OCI-LY7 (cell line): ENCODE data around the gene CSNK1D. TPM values are rescaled to one million over a fixed set of nuclear protein-coding genes. Genes with fewer than 3 reads are reported as not detected.

Experiments
- BruUV-seq: library from RNA; stranded (reverse); fragments of 400-500 nt; replicated peaks from 2 replicates; lab custom pipeline; 2021; lab: Mats Ljungman, UMichigan
- CTCF ChIA-PET: fragments of 300-600 bp; sonication (Branson Sonifier 250); formaldehyde crosslinking; loops from one replicate; lab custom pipeline; 2022; ENCODE audit warnings: antibody characterized with exemption; ENCODE audit not compliant: unreplicated experiment; lab: Charles Lee
- POLR2A ChIA-PET: fragments of 300-600 bp; sonication (Branson Sonifier 250); formaldehyde crosslinking; loops from one replicate; lab custom pipeline; 2022; ENCODE audit warnings: antibody characterized with exemption; lab: Charles Lee
- DNase-seq: peaks from one replicate; pipeline ENCODE4 v3.0.0-alpha.2; 2015; ENCODE audit warnings: low spot score
- H2AFZ ChIP-seq: fragments of 200-600 bp; sonication (generic), shearing (Covaris generic); 2 replicates; pipeline ENCODE4 v1.6.1; 2014; ENCODE audit warnings: mild to moderate bottlenecking, antibody characterized with exemption, low read length, moderate library complexity
- H3K27ac ChIP-seq: fragments of 200-600 bp; sonication (generic); 2 replicates; pipeline ENCODE4 v1.5.1; 2014; ENCODE audit warnings: mixed run types, low read depth, mild to moderate bottlenecking, moderate library complexity, low read length, inconsistent platforms; ENCODE audit not compliant: poor library complexity, severe bottlenecking
- H3K36me3 ChIP-seq: fragments of 200-600 bp; sonication (generic); 2 replicates; pipeline ENCODE4 v1.6.1; 2014; ENCODE audit warnings: mild to moderate bottlenecking, antibody characterized with exemption, low read length, moderate library complexity, mixed read lengths; ENCODE audit not compliant: insufficient read depth
- H3K4me1 ChIP-seq: fragments of 200-600 bp; sonication (generic); 2 replicates; pipeline ENCODE4 v1.5.1; 2014; ENCODE audit warnings: mild to moderate bottlenecking, low read length; ENCODE audit not compliant: insufficient read depth, poor library complexity, severe bottlenecking
- H3K4me2 ChIP-seq: fragments of 200-600 bp; sonication (generic); 2 replicates; pipeline ENCODE4 v1.6.1; 2014; ENCODE audit warnings: mild to moderate bottlenecking, low read length
- H3K4me3 ChIP-seq: fragments of 200-600 bp; sonication (generic); 2 replicates; pipeline ENCODE4 v1.5.1; 2014; ENCODE audit warnings: mild to moderate bottlenecking, low read depth, low read length; ENCODE audit not compliant: poor library complexity, severe bottlenecking
- H3K79me2 ChIP-seq: fragments of 200-600 bp; sonication (generic); 2 replicates; pipeline ENCODE4 v1.6.1; 2016; ENCODE audit warnings: low read depth, mild to moderate bottlenecking, low read length, moderate library complexity, mixed read lengths; ENCODE audit not compliant: insufficient read depth
- H3K9me2 ChIP-seq: fragments of 200-600 bp; sonication (generic); 2 replicates; pipeline ENCODE4 v1.6.1; 2016; ENCODE audit warnings: mild to moderate bottlenecking, low read length, mixed read lengths; ENCODE audit not compliant: insufficient read depth
- H3K9me3 ChIP-seq: fragments of 200-600 bp; sonication (generic); 2 replicates; pipeline ENCODE4 v1.6.1; 2014; ENCODE audit warnings: mild to moderate bottlenecking, mixed run types, low read length, mixed read lengths
- H4K20me1 ChIP-seq: fragments of 200-600 bp; sonication (generic); 2 replicates; pipeline ENCODE4 v1.6.1; 2014; ENCODE audit warnings: mild to moderate bottlenecking, antibody characterized with exemption, low read length, moderate library complexity, mixed read lengths; ENCODE audit not compliant: insufficient read depth
- EZH2phosphoT487 ChIP-seq: fragments of 200-600 bp; sonication (generic); IDR thresholded peaks from 2 replicates; pipeline ENCODE4 v1.6.1; 2018; ENCODE audit warnings: low read depth, borderline replicate concordance, mild to moderate bottlenecking, mixed run types, antibody characterized with exemption, low read length, moderate library complexity, mixed read lengths
- intact Hi-C: fragments of 100-400 bp; cut with micrococcal nuclease; formaldehyde crosslinking; loops from one replicate; pipeline ENCODE4 v1.10.0; 2022; ENCODE audit not compliant: unreplicated experiment
- total RNA-seq, 2 experiments: library from RNA; depleted of rRNA in 1 of 2; stranded (reverse); fragments of >200 nt in 1 of 2; shearing (Covaris generic) in 1 of 2; gene quantifications; 2 replicates each; pipeline ENCODE4 v1.2.3, GENCODE V29; 2014 to 2022
- TF ChIP-seq, protein P1 (sequence below): fragments of 200-600 bp; sonication (generic); conservative IDR thresholded peaks from 2 replicates; pipeline ENCODE4 v1.5.1; 2014; ENCODE audit warnings: mild to moderate bottlenecking, antibody characterized with exemption, low read length, moderate library complexity, mixed read lengths

Gene CSNK1D
- total RNA-seq, 2 experiments from 2014 or later = 53.0 to 181 TPM

DNA sequence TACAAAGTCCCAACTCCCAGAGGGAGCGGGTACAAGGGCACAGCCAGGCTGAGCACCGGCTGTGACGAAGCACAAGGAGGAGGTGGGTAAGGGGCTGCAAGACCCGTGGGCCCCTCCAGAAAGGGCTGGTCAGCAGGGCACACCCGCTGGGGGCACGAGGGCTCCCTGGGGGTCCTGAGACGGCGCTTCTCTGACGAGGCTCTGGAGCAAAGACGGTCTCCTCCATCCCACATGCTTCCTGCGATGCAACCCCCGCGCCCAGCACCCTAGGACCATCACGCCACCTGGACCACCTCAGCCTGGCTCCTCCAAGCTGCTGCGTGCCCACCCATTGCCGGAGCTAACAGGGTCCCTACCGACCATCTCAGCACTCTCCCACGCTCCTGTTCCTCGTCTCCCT is 69.6 kb downstream of the CSNK1D start:
- POLR2A ChIA-PET = no interaction called here
- TF ChIP-seq, protein P1, sequence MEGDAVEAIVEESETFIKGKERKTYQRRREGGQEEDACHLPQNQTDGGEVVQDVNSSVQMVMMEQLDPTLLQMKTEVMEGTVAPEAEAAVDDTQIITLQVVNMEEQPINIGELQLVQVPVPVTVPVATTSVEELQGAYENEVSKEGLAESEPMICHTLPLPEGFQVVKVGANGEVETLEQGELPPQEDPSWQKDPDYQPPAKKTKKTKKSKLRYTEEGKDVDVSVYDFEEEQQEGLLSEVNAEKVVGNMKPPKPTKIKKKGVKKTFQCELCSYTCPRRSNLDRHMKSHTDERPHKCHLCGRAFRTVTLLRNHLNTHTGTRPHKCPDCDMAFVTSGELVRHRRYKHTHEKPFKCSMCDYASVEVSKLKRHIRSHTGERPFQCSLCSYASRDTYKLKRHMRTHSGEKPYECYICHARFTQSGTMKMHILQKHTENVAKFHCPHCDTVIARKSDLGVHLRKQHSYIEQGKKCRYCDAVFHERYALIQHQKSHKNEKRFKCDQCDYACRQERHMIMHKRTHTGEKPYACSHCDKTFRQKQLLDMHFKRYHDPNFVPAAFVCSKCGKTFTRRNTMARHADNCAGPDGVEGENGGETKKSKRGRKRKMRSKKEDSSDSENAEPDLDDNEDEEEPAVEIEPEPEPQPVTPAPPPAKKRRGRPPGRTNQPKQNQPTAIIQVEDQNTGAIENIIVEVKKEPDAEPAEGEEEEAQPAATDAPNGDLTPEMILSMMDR = no peak
- no peak for TF ChIP-seq EZH2phosphoT487
- no peak overlapping the region for H3K4me2 ChIP-seq

GRCh38 chr17:82202981-82203380 is 70.5 kb downstream of the CSNK1D start:
- Histone ChIP-seq H3K9me3 (no peaks in the 10 kb centered on the region), H3K4me2 (no peak overlapping the region), H3K27ac (no peak overlapping the region), H3K79me2 (no peaks in the 10 kb centered on the region), H3K4me1 (peaks cover 12% of the 10 kb centered on the region), H3K9me2 (no peaks in the 10 kb centered on the region), H2AFZ (no peak overlapping the region), H3K36me3 (peaks cover 5% of the 10 kb centered on the region; the same call in 1 of the 2 replicates), H4K20me1 (no peaks in the 10 kb centered on the region), H3K4me3 (no peak overlapping the region)
- intact Hi-C loops = no loop called here
- no peak for DNase-seq
- POLR2A ChIA-PET = interaction anchor here (0.5 kb wide), 1 partner anchor 92 kb away, joined by 4 read pairs; no protein-coding TSS in a partner anchor
- CTCF ChIA-PET = no interaction called here
- no TSS peak for BruUV-seq
- TF ChIP-seq EZH2phosphoT487 = no peak
- TF ChIP-seq, protein P1 = no peak

More for the DNA sequence above, 69.6 kb downstream of the CSNK1D start:
- intact Hi-C loops = no loop called here
- H3K79me2 ChIP-seq = no peaks in the 10 kb centered on the region
- no peaks in the 10 kb centered on the region for H4K20me1 ChIP-seq
- H2AFZ ChIP-seq = no peak overlapping the region
- H3K9me2 ChIP-seq = no peaks in the 10 kb centered on the region
- H3K4me3 ChIP-seq = no peak overlapping the region
- H3K36me3 ChIP-seq = no peaks in the 10 kb centered on the region
- DNase-seq = no peak
- H3K4me1 ChIP-seq = peaks cover 16% of the 10 kb centered on the region
- H3K27ac ChIP-seq = no peak overlapping the region
- H3K9me3 ChIP-seq = no peaks in the 10 kb centered on the region
- no TSS peak for BruUV-seq
- CTCF ChIA-PET = no interaction called here

- DNase-seq = no peak
- H4K20me1 ChIP-seq = no peaks in the 10 kb centered on the region
- no peak for TF ChIP-seq EZH2phosphoT487
- TF ChIP-seq, protein P1 = no peak
- H3K36me3 ChIP-seq = peaks cover 10% of the 10 kb centered on the region; the same call in 1 of the 2 replicates
- ChIA-PET CTCF (no interaction called here), POLR2A (no interaction called here)
- H2AFZ ChIP-seq = no peak overlapping the region
- H3K4me3 ChIP-seq = no peak overlapping the region
- intact Hi-C loops = no loop called here
- no peak overlapping the region for H3K27ac ChIP-seq
- H3K9me2 ChIP-seq = no peaks in the 10 kb centered on the region
- H3K9me3 ChIP-seq = no peaks in the 10 kb centered on the region
- H3K4me2 ChIP-seq = no peak overlapping the region
- H3K79me2 ChIP-seq = no peaks in the 10 kb centered on the region
- peaks cover 11% of the 10 kb centered on the region for H3K4me1 ChIP-seq
- BruUV-seq = no TSS peak
Observed at GRCh38 chr17:82201498-82201910, 72.0 kb downstream of the CSNK1D start.
